ENCODE results near the gene JPT2. TPM values are rescaled to one million over a fixed set of nuclear protein-coding genes. Genes with fewer than 3 reads are reported as not detected.

The JPT2 gene
- total and polyA plus RNA-seq, 10 of the 15 experiments (the other 5 are each of a cell fraction or from before 2014, with no cell fraction given) = 11.7 to 78.4 (median 48.4) TPM

DNA sequence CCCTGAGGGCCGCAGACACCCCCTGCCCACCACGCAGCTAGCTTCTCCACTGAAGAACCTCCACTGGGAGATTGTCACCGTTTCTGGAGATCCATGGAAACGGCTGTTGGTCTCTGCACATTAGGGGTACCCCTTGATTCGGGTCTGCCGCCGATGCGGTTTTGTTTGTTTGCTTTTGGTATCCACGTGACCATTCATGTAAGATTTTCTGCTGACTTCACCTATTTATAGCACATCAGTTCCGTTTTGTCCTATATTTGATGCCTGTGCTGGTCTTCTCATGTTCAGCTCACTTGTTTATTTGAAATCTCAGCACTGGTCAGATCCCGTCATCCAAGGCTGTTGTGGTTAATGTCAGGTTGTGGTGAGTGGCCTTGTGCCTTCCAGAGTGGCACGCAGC, 44.8 kb upstream of the JPT2 start:
- Histone ChIP-seq H3K4me1 (ENCODE audit: control insufficient read depth, insufficient read depth, low read length) (no peaks in the 10 kb centered on the region), H3K79me2 (ENCODE audit: control insufficient read depth, insufficient read depth, low read length) (no peaks in the 10 kb centered on the region), H4K20me1 (ENCODE audit: control insufficient read depth, insufficient read depth) (no peaks in the 10 kb centered on the region), H3K9me3 (replicated peaks; ENCODE audit: control insufficient read depth, insufficient read depth, low read length) (no peaks in the 10 kb centered on the region), H3K27ac (ENCODE audit: control insufficient read depth, insufficient read depth) (no peak overlapping the region), H3K4me3 (no peak overlapping the region), H3K9ac (ENCODE audit: control insufficient read depth, insufficient read depth, low read length) (no peak overlapping the region), H3K36me3 (ENCODE audit: control insufficient read depth in 2 of 2, insufficient read depth in 2 of 2, low read length in 1 of 2) (peaks cover 15 to 34% of the 10 kb centered on the region in 2 experiments), H3K4me2 (ENCODE audit: control insufficient read depth, insufficient read depth) (no peak overlapping the region), H2AFZ (ENCODE audit: control insufficient read depth, low read depth, low read length) (no peak overlapping the region), H3K27me3 (replicated peaks in 1 of 2; ENCODE audit: control insufficient read depth in 2 of 2, insufficient read depth in 2 of 2, low read length in 1 of 2) (no peaks in the 10 kb centered on the region)
- BruUV-seq (replicated peaks) = no TSS peak
- no peak for ATAC-seq
- intact Hi-C loops (cut with micrococcal nuclease; ENCODE audit: unreplicated experiment) = no loop called here
- SMC1A ChIA-PET (ENCODE audit: uncharacterized antibody, unreplicated experiment) = no interaction called here
- in situ Hi-C loops (cut with MboI) = no loop called here
- FAIRE-seq = no peak
- TF ChIP-seq RCOR1 (conservative IDR thresholded peaks at IDR 0.05; ENCODE audit: low read depth, low read length) (no peak), STAT3 (IDR thresholded peaks at IDR 0.05; ENCODE audit: low read depth, low read length) (no peak)
- TF ChIP-seq, protein P1, sequence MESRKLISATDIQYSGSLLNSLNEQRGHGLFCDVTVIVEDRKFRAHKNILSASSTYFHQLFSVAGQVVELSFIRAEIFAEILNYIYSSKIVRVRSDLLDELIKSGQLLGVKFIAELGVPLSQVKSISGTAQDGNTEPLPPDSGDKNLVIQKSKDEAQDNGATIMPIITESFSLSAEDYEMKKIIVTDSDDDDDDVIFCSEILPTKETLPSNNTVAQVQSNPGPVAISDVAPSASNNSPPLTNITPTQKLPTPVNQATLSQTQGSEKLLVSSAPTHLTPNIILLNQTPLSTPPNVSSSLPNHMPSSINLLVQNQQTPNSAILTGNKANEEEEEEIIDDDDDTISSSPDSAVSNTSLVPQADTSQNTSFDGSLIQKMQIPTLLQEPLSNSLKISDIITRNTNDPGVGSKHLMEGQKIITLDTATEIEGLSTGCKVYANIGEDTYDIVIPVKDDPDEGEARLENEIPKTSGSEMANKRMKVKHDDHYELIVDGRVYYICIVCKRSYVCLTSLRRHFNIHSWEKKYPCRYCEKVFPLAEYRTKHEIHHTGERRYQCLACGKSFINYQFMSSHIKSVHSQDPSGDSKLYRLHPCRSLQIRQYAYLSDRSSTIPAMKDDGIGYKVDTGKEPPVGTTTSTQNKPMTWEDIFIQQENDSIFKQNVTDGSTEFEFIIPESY (IDR thresholded peaks at IDR 0.05) = no peak
- POLR2A ChIA-PET = no interaction called here
- 87% methylated on average over 12 of the region's 12 CpGs for WGBS (ENCODE audit: insufficient coverage, insufficient replicate concordance, low lambda C conversion rate, missing lambda C conversion rate)
- RAD21 ChIA-PET (ENCODE audit: unreplicated experiment) = no interaction called here
- CTCF ChIA-PET = interaction anchor here (0.6 kb wide), 1 partner anchor 106 kb away, joined by 3 read pairs; no protein-coding TSS in a partner anchor
- no peak for DNase-seq (ENCODE audit: low read depth, low spot score)

DNA sequence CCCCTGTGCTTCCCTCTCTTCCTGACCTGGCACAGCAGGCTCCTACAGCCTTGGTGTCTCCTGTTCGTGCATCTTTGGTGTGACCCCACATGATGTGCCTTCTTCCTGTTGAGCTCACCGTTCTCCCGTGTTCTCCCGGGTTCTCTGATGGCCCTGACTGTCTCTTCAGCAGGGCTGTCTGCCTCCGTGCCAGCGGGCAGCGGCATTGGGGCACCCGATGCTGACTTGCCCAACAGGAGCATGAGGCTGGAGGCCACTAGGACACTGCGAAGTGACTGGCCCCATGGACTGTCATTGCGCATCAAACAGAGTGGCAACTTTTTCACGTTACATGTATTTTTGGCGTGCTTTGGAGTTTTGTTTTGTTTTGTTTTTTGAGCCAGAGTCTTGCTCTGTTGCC, 43.5 kb upstream of the JPT2 start:
- Histone ChIP-seq H3K27me3 (replicated peaks in 1 of 2; ENCODE audit: control insufficient read depth in 2 of 2, insufficient read depth in 2 of 2, low read length in 1 of 2) (no peaks in the 10 kb centered on the region), H3K79me2 (ENCODE audit: control insufficient read depth, insufficient read depth, low read length) (no peaks in the 10 kb centered on the region), H3K36me3 (ENCODE audit: control insufficient read depth in 2 of 2, insufficient read depth in 2 of 2, low read length in 1 of 2) (peaks cover 15 to 39% of the 10 kb centered on the region in 2 experiments), H3K9ac (ENCODE audit: control insufficient read depth, insufficient read depth, low read length) (no peak overlapping the region), H2AFZ (ENCODE audit: control insufficient read depth, low read depth, low read length) (no peak overlapping the region), H3K9me3 (replicated peaks; ENCODE audit: control insufficient read depth, insufficient read depth, low read length) (no peaks in the 10 kb centered on the region), H3K4me3 (no peak overlapping the region), H3K27ac (ENCODE audit: control insufficient read depth, insufficient read depth) (no peak overlapping the region), H3K4me1 (ENCODE audit: control insufficient read depth, insufficient read depth, low read length) (no peaks in the 10 kb centered on the region), H3K4me2 (ENCODE audit: control insufficient read depth, insufficient read depth) (no peak overlapping the region), H4K20me1 (ENCODE audit: control insufficient read depth, insufficient read depth) (no peaks in the 10 kb centered on the region)
- WGBS (ENCODE audit: insufficient coverage, insufficient replicate concordance, low lambda C conversion rate, missing lambda C conversion rate) = 92% methylated on average over 12 of the region's 12 CpGs
- SMC1A ChIA-PET (ENCODE audit: uncharacterized antibody, unreplicated experiment) = no interaction called here
- intact Hi-C loops (cut with micrococcal nuclease; ENCODE audit: unreplicated experiment) (no loop called here), in situ Hi-C loops (cut with MboI) (no loop called here)
- no peak for FAIRE-seq
- no peak for DNase-seq (ENCODE audit: low read depth, low spot score)
- CTCF ChIA-PET = no interaction called here
- RAD21 ChIA-PET (ENCODE audit: unreplicated experiment) = no interaction called here
- no peak for TF ChIP-seq RAD21 (IDR thresholded peaks at IDR 0.05; ENCODE audit: insufficient read depth, low read depth, low read length)
- TF ChIP-seq ASH2L (IDR thresholded peaks at IDR 0.05; ENCODE audit: borderline replicate concordance, low read depth) = no peak
- BruUV-seq (replicated peaks) = no TSS peak
- POLR2A ChIA-PET = no interaction called here
- no peak for ATAC-seq
